ENCODE results near the gene ZC3H7A.
A peak's percentile ranks its signal among the peaks of the same experiment; 100 is the strongest.
"Not testable (repeated sequence)": the region's sequence is repeated elsewhere in the genome, so short reads cannot be mapped to it uniquely, and the experiment has no call there.

Gene ZC3H7A, protein sequence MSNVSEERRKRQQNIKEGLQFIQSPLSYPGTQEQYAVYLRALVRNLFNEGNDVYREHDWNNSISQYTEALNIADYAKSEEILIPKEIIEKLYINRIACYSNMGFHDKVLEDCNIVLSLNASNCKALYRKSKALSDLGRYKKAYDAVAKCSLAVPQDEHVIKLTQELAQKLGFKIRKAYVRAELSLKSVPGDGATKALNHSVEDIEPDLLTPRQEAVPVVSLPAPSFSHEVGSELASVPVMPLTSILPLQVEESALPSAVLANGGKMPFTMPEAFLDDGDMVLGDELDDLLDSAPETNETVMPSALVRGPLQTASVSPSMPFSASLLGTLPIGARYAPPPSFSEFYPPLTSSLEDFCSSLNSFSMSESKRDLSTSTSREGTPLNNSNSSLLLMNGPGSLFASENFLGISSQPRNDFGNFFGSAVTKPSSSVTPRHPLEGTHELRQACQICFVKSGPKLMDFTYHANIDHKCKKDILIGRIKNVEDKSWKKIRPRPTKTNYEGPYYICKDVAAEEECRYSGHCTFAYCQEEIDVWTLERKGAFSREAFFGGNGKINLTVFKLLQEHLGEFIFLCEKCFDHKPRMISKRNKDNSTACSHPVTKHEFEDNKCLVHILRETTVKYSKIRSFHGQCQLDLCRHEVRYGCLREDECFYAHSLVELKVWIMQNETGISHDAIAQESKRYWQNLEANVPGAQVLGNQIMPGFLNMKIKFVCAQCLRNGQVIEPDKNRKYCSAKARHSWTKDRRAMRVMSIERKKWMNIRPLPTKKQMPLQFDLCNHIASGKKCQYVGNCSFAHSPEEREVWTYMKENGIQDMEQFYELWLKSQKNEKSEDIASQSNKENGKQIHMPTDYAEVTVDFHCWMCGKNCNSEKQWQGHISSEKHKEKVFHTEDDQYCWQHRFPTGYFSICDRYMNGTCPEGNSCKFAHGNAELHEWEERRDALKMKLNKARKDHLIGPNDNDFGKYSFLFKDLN

DNA sequence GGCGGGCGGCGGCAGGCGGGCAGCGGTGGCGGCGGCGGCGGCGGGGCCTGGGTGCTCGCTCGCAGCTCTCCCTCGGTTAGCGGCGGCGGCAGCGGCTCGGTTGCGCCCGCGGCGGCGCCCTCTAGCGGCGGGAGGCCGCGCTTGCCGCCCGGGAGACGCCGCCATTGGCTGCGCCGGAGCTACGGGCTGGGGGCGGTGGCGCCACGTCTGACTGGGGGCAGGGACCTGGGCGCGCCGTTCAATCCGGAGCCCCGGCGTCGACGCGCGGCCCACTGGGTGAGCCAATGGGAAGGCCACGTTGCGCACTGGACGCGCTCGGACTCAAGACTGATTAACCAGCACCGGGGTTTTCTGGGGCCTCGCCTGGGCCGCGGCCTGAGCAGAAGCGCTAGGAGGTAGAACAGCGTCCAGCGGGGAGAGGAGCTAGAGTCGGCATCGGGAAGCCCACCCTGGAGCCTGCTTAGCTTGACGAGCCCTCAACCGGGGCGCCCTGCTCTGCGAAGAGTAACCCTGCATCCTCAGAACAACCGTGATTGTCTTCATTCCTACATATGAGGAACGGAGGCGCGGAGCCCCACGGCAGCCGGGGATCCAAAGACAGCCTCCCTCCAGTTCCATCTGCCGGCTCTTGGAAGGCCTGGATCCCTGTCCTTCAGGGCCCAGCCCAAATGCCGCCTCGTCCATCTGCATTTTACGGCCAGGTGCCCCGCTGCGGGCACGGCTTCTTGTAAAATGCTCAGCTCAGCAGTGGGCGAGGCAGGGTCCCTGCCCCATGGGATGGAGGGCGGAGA, at the start of gene ZC3H7A:
TSS of gene ZC3H7A (minus strand) at position 93 of the 791 bp plus-strand sequence. CDS start 14,904 bp downstream, outside the sequence.
- in situ Hi-C loops (cut with HindIII; ENCODE audit: low pct_ligation_motif_present, low pct_unique_long_range_greater_than_20kb, low sequenced_read_pairs), result no loop called here
- peak; percentile 99 for DNase-seq

DNA sequence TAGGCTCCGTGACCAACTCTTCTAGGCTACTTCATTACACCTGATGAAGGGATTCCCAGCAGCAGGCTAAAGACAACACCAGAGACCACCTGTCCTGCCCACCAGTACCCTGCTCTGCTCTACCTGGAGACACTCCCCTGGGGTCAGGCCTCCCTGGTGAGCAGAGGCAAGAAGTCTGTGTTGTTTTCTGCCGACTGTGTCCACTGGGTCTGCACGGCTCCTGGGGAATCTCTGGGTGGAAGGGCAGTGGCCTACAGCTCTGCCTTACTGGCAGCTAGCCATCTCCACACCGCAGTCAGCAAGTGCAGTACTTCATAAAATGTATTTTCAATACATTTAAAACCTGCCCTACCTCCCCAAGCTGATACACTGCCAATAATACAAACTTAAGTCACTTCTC, 47.4 kb upstream of the ZC3H7A start:
- no peak for DNase-seq
- in situ Hi-C loops (cut with HindIII; ENCODE audit: low pct_ligation_motif_present, low pct_unique_long_range_greater_than_20kb, low sequenced_read_pairs), result no loop called here

DNA sequence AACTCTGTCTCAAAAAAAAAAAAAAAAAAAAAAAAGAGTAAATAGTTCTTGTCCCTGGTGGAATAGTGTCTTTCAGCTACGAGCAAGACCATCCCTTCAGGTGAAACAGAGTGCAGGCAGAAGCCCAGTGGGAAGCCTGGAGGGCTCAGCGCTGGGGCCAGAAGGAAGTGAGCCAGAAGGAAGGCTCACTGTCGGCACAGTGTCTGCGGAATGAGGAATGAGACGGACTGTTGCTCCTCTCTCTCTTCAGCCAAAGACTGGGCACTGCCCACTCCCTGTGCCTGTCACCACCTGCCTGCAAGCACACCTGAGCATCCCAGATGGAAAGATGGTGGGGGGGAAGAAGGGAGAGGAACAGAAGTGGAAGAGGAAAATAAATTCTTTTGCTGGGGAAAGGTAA, 46.8 kb upstream of the ZC3H7A start:
- in situ Hi-C loops (cut with HindIII; ENCODE audit: low pct_ligation_motif_present, low pct_unique_long_range_greater_than_20kb, low sequenced_read_pairs), result no loop called here
- DNase-seq, result no peak

DNA sequence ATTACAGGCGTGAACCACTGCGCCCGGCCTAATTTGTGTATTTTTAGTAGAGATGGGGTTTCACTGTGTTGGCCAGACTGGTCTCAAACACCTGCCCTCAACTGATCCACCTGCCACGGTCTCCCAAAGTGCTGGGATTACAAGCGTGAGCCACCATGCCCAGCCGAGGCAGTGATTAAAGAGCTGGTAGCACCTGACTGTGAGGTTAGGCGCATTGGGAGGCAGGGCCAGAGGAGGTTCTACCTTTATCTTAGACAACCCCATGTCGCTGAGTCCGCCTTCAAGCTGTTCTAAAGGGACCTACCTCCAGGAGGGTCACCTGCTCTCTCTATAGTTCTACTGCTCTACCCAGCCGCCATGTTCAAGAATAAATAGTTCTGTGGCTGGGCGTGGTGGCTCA, 46.1 kb upstream of the ZC3H7A start:
- in situ Hi-C loops (cut with HindIII; ENCODE audit: low pct_ligation_motif_present, low pct_unique_long_range_greater_than_20kb, low sequenced_read_pairs), result no loop called here
- DNase-seq, result no peak

DNA sequence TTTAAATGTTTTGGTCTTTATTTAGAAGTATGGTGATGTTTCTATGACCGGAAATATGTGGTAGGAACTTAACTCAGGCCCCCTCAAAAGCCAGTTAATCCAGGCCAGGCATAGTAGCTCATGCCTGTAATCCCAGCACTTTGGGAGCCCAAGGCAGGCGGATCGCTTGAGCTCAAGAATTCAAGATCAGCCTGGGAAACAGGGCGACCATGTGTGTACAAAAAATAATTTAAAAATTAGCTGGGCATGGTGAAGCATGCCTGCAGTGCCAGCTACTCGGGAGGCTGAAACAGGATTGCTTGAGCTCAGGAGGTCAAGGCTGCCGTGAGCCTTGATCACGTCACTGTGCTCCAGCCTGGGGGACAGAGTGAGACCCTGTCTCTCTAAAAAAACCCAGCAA, 44.0 kb upstream of the ZC3H7A start:
- DNase-seq, result no peak

DNA sequence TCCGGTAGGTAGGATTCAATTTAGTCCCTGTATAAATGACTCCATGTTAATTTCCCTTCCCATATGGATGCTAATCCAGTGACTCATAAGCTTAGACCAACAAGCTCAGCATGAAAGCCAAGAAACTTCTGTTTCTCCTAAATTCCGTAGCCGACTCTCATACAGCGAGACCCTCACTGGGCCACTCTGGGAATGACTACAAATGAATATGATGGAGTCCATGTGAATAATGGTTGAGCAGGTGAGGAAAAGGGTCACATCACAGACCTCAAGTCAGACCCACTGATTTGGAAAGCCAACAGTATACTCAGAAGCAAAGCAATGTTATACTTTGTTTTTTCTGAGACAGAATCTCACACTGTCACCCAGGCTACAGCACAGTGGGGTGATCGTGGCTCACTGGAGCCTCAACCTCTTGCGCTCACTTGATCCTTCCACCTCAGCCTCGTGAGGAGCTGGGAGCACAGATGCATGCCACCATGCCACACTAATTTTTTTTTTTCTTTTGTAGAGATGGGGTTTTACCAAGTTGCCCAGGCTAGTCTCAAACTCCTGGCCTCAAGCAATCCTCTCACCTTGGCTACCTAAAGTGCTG, 39.7 kb upstream of the ZC3H7A start:
- peak; percentile 41 for DNase-seq

More for the DNA sequence above, 44.0 kb upstream of the ZC3H7A start:
- in situ Hi-C loops (cut with HindIII; ENCODE audit: low pct_ligation_motif_present, low pct_unique_long_range_greater_than_20kb, low sequenced_read_pairs), result no loop called here

DNA sequence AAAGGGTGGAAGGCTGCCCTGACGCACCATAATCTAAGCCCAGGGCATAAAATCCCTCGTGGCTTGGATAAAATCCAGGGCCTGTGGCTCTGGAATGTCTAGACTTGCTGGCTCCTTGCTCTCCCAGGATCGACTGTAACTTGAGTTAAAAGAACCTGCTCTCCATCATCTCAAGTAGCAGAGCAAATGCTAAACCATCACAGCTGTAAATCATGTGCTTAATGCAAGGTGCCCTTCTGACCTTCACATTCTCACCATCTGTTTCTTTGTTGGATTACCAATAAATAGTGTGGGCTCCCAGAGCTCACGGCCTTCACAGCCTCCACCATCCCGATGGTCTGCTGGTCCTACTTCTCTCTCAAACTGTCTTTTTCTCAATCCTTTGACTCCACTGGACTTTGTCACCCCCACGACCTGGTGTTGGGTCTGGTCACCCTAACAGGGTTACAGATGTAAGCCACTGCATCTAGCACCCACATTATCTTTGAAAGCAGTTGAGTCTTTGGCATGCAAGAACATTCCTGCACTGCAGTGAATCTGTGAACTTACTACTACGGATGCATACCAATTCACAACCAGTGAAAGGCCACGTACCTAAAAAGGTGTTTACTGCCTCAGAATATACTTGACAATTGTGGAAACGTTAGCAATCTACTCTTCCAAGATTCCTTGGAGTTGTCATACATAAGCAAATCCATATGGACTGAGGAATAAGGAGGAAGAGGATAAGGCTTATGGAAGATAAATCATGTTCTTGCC, 39.0 kb upstream of the ZC3H7A start:
- DNase-seq, result no peak
- in situ Hi-C loops (cut with HindIII; ENCODE audit: low pct_ligation_motif_present, low pct_unique_long_range_greater_than_20kb, low sequenced_read_pairs), result no loop called here

More for the DNA sequence above, 39.7 kb upstream of the ZC3H7A start:
- in situ Hi-C loops (cut with HindIII; ENCODE audit: low pct_ligation_motif_present, low pct_unique_long_range_greater_than_20kb, low sequenced_read_pairs), result no loop called here

DNA sequence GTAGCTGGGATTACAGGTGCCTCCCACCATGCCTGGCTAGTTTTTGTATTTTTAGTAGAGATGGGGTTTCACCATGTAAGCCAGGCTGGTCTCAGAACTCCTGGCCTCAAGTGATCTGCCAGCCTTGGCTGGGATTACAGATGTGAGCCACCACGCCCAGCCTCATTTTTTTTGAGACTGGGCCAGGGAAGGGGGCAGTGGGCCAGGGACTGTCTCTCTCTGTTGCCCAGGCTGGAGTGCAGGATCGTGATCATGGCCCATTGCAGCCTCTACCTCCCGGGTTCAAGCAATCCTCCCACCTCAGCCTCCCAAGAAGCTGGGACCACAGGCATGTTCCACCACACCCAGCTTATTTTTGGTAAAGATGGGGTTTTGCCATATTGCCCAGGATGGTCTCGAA, 38.3 kb upstream of the ZC3H7A start:
- in situ Hi-C loops (cut with HindIII; ENCODE audit: low pct_ligation_motif_present, low pct_unique_long_range_greater_than_20kb, low sequenced_read_pairs), result no loop called here
- DNase-seq, result no peak

DNA sequence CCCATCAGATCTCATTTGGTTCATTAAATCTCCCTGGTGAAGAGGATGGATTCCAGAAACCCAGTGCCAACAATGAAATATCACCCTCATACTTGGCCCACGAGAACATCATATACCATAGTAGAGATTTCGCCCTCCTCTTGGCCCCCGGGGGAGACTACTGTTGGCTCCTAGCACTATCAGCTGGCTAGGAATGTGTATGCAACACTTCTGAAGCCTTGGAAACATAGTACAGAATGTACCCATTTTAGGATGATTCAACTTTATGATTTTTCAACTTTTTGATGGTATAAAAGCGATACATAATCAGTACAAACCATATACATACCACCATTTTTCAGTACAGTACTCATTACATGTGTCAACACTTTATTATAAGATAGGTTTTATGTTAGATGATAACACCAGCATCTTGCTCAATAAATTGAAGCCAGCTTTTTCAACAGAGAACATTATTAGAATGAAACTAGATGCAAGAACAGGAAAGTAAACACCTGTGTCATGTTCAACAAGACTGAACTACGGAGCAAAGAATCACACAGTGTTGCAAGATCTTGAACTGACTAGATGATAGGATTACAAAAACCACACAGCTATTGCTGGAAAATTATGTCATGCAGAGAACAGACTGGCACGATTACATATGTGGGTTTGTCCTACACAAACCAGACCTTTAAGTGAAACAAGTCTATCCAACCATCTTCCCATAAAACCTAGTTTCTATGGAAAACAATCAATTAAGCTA, 37.1 kb upstream of the ZC3H7A start:
- no peak for DNase-seq
- in situ Hi-C loops (cut with HindIII; ENCODE audit: low pct_ligation_motif_present, low pct_unique_long_range_greater_than_20kb, low sequenced_read_pairs), result no loop called here

DNA sequence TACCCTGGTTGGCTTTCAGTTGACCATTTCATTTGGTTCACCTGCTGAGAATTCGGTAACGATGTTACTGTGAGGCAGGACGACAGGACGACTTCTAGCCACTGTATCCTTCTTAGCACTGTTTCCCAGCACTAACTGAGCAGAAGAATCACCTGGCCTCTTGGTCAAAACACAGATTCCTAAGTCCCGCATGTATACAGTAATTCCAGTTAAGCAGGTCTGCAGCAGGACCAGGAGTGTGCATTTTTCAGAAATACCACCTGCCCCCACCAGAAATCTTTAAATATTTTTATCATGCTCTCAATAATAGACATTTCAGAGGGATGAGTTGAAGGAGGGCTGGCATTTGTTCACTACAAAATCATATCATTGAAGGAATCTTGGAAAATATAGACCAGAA, 31.6 kb upstream of the ZC3H7A start:
- in situ Hi-C loops (cut with HindIII; ENCODE audit: low pct_ligation_motif_present, low pct_unique_long_range_greater_than_20kb, low sequenced_read_pairs), result no loop called here
- no peak for DNase-seq

DNA sequence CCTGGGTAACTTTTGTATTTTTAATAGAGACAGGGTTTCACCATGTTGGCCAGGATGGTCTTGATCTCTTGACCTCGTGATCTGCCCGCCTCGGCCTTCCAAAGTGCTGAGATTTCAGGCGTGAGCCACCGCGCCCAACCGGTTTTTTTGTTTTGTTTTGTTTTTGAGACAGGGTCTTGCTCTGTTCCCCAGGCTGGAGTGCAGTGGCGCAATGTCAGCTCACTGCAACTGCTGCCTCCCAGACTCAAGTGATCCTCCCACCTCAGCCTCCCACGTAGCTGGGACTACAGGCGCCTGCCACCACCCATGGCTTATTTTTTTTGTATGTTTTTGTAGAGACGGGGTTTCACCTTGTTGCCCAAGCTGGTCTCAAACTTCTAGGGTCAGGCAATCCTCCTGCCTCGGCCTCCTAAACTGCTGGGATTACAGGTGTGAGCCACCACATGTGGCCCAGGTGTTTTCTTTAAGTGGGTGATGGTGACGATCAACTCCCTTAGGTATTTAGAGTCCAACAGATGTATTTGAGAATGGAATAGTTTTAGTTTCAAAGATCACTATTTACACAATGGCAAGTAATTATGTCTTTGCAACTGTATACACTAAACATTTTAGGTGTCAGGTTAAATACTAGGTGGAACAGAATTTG, 28.6 kb upstream of the ZC3H7A start:
- DNase-seq; in situ Hi-C loops (cut with HindIII; ENCODE audit: low pct_ligation_motif_present, low pct_unique_long_range_greater_than_20kb, low sequenced_read_pairs): not testable (repeated sequence)

DNA sequence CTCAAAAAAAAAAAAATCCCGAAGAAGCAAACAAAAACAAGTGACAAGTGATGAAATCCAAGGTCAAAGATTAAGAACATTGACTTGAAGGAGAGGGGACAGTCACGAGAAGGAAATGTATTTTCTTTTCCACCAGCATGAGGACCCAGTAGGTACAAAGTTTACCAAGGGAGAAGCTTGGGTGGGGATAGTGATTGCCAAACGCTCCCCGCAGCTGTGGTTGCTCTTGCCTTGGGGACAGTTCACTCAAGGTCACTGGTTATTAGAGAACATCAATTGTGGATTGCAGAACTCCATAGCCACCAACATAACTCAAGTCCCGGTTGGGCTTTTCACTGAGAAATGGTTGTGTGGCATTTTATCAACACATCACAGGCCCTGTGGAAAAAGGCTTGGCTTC, 27.3 kb upstream of the ZC3H7A start:
- no peak for DNase-seq
- in situ Hi-C loops (cut with HindIII; ENCODE audit: low pct_ligation_motif_present, low pct_unique_long_range_greater_than_20kb, low sequenced_read_pairs), result no loop called here

DNA sequence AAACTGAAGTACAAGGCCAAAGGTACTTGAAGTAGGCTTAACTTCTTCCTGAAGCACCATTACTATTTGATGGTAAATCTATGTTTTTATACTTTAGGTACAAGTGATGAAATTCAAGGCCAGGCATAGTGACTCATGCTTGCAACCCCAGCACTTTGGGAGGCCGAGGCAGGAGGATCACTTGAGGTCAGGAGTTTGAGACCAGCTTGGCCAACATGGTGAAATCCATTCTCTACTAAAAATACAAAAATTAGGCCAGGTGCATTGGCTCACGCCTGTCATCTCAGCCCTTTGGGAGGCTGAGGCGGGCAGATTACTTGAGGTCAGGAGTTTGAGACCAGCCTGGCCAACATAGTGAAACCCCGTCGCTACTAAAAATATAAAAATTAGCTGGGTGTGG, 26.6 kb upstream of the ZC3H7A start:
- DNase-seq; in situ Hi-C loops (cut with HindIII; ENCODE audit: low pct_ligation_motif_present, low pct_unique_long_range_greater_than_20kb, low sequenced_read_pairs): not testable (repeated sequence)

DNA sequence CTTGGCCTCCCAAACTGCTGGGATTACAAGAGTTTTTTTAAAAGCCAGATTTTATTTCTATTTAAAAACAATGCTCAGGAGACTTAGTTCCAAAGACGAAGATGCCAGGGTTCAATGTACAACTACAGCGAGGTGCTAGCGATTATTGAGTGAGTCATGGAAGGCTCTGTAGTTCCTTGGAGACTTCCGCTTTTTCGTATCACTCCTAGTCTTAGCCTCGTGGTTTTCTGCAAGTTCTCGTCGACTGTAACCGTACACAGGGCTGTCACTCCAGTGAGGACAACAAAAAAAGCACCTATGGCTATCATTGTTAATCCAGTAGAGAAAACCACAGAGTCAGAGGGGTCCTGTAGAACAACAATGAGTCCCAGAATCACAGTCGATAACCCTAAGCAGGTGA, 22.7 kb upstream of the ZC3H7A start:
- in situ Hi-C loops (cut with HindIII; ENCODE audit: low pct_ligation_motif_present, low pct_unique_long_range_greater_than_20kb, low sequenced_read_pairs), result no loop called here

DNA sequence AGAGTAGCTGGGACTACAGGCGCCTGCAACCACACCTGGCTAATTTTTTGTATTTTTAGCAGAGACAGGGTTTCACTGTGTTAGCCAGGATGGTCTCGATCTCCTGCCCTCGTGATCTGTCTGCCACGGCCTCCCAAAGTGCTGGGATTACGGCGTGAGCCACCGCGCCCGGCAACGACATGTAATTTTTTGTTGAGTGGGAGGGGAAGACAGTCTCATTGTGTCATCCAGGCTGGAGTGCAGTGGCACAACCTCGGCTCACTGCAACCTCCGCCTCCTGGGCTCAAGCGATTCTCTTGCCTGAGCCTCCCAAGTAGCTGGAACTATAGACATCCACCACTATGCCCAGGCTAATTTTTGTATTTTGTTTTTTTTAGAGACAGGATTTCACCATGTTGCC, 21.9 kb upstream of the ZC3H7A start:
- DNase-seq; in situ Hi-C loops (cut with HindIII; ENCODE audit: low pct_ligation_motif_present, low pct_unique_long_range_greater_than_20kb, low sequenced_read_pairs): not testable (repeated sequence)

More for the DNA sequence above, 22.7 kb upstream of the ZC3H7A start:
- no peak for DNase-seq

DNA sequence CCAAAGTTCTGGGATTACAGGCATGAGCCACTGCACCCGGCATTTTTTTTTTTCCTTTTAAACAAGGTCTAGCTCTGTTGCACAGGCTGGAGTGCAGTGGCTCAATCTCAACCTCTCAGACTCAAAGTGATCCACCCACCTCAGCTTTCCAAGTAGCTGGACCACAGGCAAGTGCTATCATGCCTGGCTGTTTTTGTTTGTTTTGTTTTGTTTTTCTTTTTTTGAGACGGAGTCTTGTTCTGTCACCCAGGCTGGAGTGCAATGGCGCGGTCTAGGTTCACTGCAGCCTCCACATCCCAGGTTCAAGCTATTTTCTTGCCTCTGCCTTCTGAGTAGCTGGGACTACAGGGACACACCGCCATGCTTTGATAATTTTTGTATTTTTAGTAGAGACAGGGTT, 19.1 kb upstream of the ZC3H7A start:
- in situ Hi-C loops (cut with HindIII; ENCODE audit: low pct_ligation_motif_present, low pct_unique_long_range_greater_than_20kb, low sequenced_read_pairs), result no loop called here
- DNase-seq, result no peak

DNA sequence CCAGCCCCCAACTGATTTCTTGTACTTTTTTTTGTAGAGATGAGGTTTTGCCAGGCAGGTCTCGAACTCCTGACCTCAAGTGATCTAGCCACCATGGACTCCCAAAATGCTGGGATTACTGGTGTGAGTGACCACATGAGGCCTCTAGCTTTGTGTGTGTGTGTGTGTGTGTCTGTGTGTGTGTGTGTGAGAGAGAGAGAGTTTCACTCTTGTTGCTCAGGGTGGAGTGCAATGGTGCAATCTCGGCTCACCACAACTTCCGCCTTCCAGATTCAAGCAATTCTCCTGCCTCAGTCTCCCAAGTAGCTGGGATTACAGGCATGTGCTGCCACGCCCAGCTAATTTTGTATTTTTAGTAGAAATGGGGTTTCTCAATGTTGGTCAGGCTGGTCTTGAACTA, 17.7 kb upstream of the ZC3H7A start:
- in situ Hi-C loops (cut with HindIII; ENCODE audit: low pct_ligation_motif_present, low pct_unique_long_range_greater_than_20kb, low sequenced_read_pairs); DNase-seq: not testable (repeated sequence)
